Inflammatory macrophage treated with lipopolysaccharide for 1 hour (primary cell): Measurements from ENCODE around the gene PNLIPRP2.

ENCODE experiments used
- DNase-seq, 2 donors: peaks; one replicate each; pipeline ENCODE4 v3.0.0-alpha.2; 2020 to 2022

Gene PNLIPRP2

GRCh38 chr10:116686632-116687031, 65.9 kb downstream of the PNLIPRP2 start:
- no peak for DNase-seq

- DNase-seq, result no peak
Measured at GRCh38 chr10:116687633-116688032, 66.9 kb downstream of the PNLIPRP2 start.

GRCh38 chr10:116688241-116688711, 67.5 kb downstream of the PNLIPRP2 start:
- no peak for DNase-seq

- no peak for DNase-seq
Measured at GRCh38 chr10:116688741-116689495, 68.2 kb downstream of the PNLIPRP2 start.

- DNase-seq, result no peak
Measured at GRCh38 chr10:116689744-116690143, 69.0 kb downstream of the PNLIPRP2 start.

GRCh38 chr10:116690356-116691322, 69.9 kb downstream of the PNLIPRP2 start:
- no peak for DNase-seq

- no peak for DNase-seq
Measured at GRCh38 chr10:116691635-116692034, 70.9 kb downstream of the PNLIPRP2 start.

- no peak for DNase-seq
Measured at GRCh38 chr10:116692225-116692624, 71.5 kb downstream of the PNLIPRP2 start.

GRCh38 chr10:116694243-116694926, 73.6 kb downstream of the PNLIPRP2 start:
- DNase-seq, result no peak
